Omental fat pad (tissue), 4 donors: Measurements from ENCODE around the gene RPS2. TPM values are rescaled to one million over a fixed set of nuclear protein-coding genes. Genes with fewer than 3 reads are reported as not detected.
A peak's percentile ranks its signal among the peaks of the same experiment; 100 is the strongest.

ENCODE experiments used
- ATAC-seq: fragments of 150-250 bp; one replicate; pipeline ENCODE4 v1.9.1; 2016; ENCODE audit warnings: mild to moderate bottlenecking, moderate library complexity; ENCODE audit not compliant: low FRiP score
- DNase-seq: peaks from one replicate; pipeline ENCODE4 v3.0.0-alpha.2; 2019; ENCODE audit warnings: low spot score
- total RNA-seq, 4 donors: library from RNA; depleted of rRNA; stranded (reverse); fragments of >200 nt; gene quantifications; one replicate each; pipeline ENCODE4 v1.1.0, GENCODE V29; 2016
- TF ChIP-seq, protein P1 (sequence below), 3 donors: fragments of 450-650 bp; IDR thresholded peaks; one replicate each; pipeline ENCODE4 v1.5.1; 2016 to 2017; ENCODE audit warnings: antibody characterized with exemption in 3 of 3, mild to moderate bottlenecking in 3 of 3, moderate library complexity in 2 of 3

Gene RPS2
- total RNA-seq, 4 donors from 2014 or later = 1,362 to 1,656 (median 1,543) TPM

GRCh38 chr16:2007081-2007836, 42.6 kb upstream of the RPS2 start:
- TF ChIP-seq, protein P1, sequence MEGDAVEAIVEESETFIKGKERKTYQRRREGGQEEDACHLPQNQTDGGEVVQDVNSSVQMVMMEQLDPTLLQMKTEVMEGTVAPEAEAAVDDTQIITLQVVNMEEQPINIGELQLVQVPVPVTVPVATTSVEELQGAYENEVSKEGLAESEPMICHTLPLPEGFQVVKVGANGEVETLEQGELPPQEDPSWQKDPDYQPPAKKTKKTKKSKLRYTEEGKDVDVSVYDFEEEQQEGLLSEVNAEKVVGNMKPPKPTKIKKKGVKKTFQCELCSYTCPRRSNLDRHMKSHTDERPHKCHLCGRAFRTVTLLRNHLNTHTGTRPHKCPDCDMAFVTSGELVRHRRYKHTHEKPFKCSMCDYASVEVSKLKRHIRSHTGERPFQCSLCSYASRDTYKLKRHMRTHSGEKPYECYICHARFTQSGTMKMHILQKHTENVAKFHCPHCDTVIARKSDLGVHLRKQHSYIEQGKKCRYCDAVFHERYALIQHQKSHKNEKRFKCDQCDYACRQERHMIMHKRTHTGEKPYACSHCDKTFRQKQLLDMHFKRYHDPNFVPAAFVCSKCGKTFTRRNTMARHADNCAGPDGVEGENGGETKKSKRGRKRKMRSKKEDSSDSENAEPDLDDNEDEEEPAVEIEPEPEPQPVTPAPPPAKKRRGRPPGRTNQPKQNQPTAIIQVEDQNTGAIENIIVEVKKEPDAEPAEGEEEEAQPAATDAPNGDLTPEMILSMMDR (IDR thresholded peaks at IDR 0.05) = no peak
- DNase-seq (no peak), ATAC-seq (no peak)

- ATAC-seq (no peak), DNase-seq (no peak)
- TF ChIP-seq, protein P1 (IDR thresholded peaks at IDR 0.05) = no peak
Measured at GRCh38 chr16:2006317-2006716, 41.7 kb upstream of the RPS2 start.

DNA sequence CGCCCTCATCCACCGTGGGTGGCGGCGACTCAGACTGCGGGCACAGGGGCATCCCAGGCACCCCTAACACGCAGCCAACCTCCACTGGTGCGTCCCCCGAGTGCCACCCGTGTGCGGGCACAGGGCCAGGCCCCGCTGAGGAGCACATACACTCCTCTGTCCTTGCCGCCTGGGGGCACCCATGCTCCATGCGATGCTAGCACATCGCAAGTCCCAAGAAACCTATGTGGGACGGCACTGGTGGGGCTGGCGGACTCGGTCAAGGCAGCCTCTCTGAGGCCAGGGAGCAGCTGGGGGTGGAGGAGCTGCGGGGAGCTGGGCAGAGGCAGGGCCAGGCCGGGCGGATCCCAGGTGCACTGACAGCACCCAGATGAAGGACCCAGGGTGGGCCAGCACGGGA, 41.0 kb upstream of the RPS2 start:
- TF ChIP-seq, protein P1 (IDR thresholded peaks at IDR 0.05) = no peak
- DNase-seq (no peak), ATAC-seq (no peak)

- ATAC-seq (no peak), DNase-seq (no peak)
- TF ChIP-seq, protein P1 (IDR thresholded peaks at IDR 0.05) = no peak
Measured at GRCh38 chr16:2004795-2005517, 40.3 kb upstream of the RPS2 start.

- TF ChIP-seq, protein P1 (IDR thresholded peaks at IDR 0.05) = peak in 1 of 3 donors; percentile 90
- ATAC-seq = no peak
- peak; percentile 77 for DNase-seq
Measured at GRCh38 chr16:2003827-2004641, 39.4 kb upstream of the RPS2 start.

DNA sequence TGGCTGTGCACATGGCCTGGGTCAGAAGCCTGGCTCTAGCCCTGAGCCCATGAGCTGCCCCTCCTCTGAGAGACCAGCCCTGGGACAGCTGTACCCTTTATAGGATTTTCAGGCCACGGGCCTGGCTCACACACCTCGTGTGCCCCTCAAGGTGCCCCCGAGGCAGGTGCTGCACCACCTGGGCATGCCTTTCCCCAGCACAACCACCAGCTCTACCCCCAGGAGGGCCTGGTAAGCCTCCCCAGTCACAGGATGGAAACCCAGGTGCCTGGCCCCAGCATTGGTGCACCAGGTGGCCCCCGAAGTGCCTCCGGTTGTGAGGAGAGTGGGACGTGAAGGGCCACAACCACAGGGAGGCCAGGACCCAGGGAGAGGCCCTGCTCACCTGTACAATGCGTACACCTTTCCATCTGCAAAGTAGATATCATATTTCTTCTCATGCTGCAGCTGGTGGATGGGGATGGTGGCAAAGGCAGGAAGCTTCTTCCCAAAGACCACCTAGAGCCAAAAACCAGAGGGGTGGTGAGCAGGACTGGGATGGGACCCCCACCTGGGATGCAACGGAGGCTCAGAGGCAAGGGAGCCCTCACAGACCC, 38.7 kb upstream of the RPS2 start:
- ATAC-seq = no peak
- DNase-seq = no peak

More for the DNA sequence above, 38.7 kb upstream of the RPS2 start:
- TF ChIP-seq, protein P1 (IDR thresholded peaks at IDR 0.05) = no peak
